Mucosa of rectum (tissue), 2 donors: ENCODE measurements around the gene SNX9.
A peak's percentile ranks its signal among the peaks of the same experiment; 100 is the strongest.
"Not testable (repeated sequence)": the region's sequence is repeated elsewhere in the genome, so short reads cannot be mapped to it uniquely, and the experiment has no call there.

Experiments
- H3K27ac ChIP-seq, 2 donors: one replicate each; pipeline ENCODE4 v1.7.0; 2013; ENCODE audit warnings: inconsistent platforms in 2 of 2, low read depth in 2 of 2, low read length in 2 of 2
- H3K27me3 ChIP-seq, 2 donors: one replicate each; pipeline ENCODE4 v1.7.0; 2013; ENCODE audit warnings: low read length in 2 of 2; ENCODE audit not compliant: control insufficient read depth in 2 of 2, insufficient read depth in 2 of 2
- H3K36me3 ChIP-seq, 2 donors: one replicate each; pipeline ENCODE4 v1.7.0; 2013; ENCODE audit warnings: low read length in 2 of 2; ENCODE audit not compliant: control insufficient read depth in 2 of 2, insufficient read depth in 2 of 2
- H3K4me1 ChIP-seq, 2 donors: one replicate each; pipeline ENCODE4 v1.7.0; 2013; ENCODE audit warnings: low read length in 2 of 2, mild to moderate bottlenecking in 1 of 2; ENCODE audit not compliant: control insufficient read depth in 2 of 2, insufficient read depth in 2 of 2
- H3K4me3 ChIP-seq, 2 donors: one replicate each; pipeline ENCODE4 v1.7.0; 2013; ENCODE audit warnings: low read length in 2 of 2
- H3K9ac ChIP-seq, 2 donors: one replicate each; pipeline ENCODE4 v1.7.0; 2013; ENCODE audit warnings: low read length in 2 of 2, low read depth in 1 of 2, mild to moderate bottlenecking in 1 of 2
- H3K9me3 ChIP-seq, 2 donors: one replicate each; pipeline ENCODE4 v1.7.0; 2013; ENCODE audit warnings: low read length in 2 of 2; ENCODE audit not compliant: control insufficient read depth in 2 of 2
- donor health status: healthy.
- donor health status: Normal muscosa, but diverticular disease.

The SNX9 gene

GRCh38 chr6:157946865-157947532 lies 124.0 kb downstream of the SNX9 start:
- Histone ChIP-seq H3K4me1 (peaks cover 3 to 5% of the 10 kb centered on the region in 2 donors), H3K9ac (no peak overlapping the region), H3K27ac (no peak overlapping the region), H3K36me3 (peaks cover 21 to 31% of the 10 kb centered on the region in 2 donors), H3K27me3 (no peaks in the 10 kb centered on the region), H3K9me3 (no peaks in the 10 kb centered on the region), H3K4me3 (no peak overlapping the region)

- H3K9ac ChIP-seq, H3K27ac ChIP-seq, H3K4me3 ChIP-seq, H3K27me3 ChIP-seq, H3K36me3 ChIP-seq, H3K9me3 ChIP-seq: not testable (repeated sequence)
- peaks cover 31 to 40% of the 10 kb centered on the region in 2 donors for H3K4me1 ChIP-seq
Measured at GRCh38 chr6:157950899-157951298, 127.9 kb downstream of the SNX9 start.

- Histone ChIP-seq H3K9me3 (no peaks in the 10 kb centered on the region), H3K27me3 (no peaks in the 10 kb centered on the region), H3K36me3 (no peaks in the 10 kb centered on the region), H3K4me3 (peak overlapping the region; percentile 23 to 44), H3K27ac (peak overlapping the region; percentile 96 to 97), H3K4me1 (peaks cover 34 to 49% of the 10 kb centered on the region in 2 donors), H3K9ac (peak overlapping the region in 1 of 2 donors; percentile 16)
Measured at GRCh38 chr6:157951828-157952227, 128.8 kb downstream of the SNX9 start.

- Histone ChIP-seq H3K4me3 (no peak overlapping the region), H3K4me1 (peaks cover 34 to 50% of the 10 kb centered on the region in 2 donors), H3K9ac (peak overlapping the region in 1 of 2 donors; percentile 71), H3K36me3 (no peaks in the 10 kb centered on the region), H3K27ac (peak overlapping the region; percentile 96 to 97), H3K27me3 (no peaks in the 10 kb centered on the region), H3K9me3 (no peaks in the 10 kb centered on the region)
Measured at GRCh38 chr6:157952861-157953351, 129.9 kb downstream of the SNX9 start.

GRCh38 chr6:157953580-157954091 lies 130.6 kb downstream of the SNX9 start:
- Histone ChIP-seq H3K27ac (peak overlapping the region; percentile 96 to 97), H3K4me3 (peak overlapping the region; percentile 28 to 71), H3K27me3 (no peaks in the 10 kb centered on the region), H3K4me1 (peaks cover 34 to 50% of the 10 kb centered on the region in 2 donors), H3K36me3 (no peaks in the 10 kb centered on the region), H3K9me3 (no peaks in the 10 kb centered on the region), H3K9ac (peak overlapping the region; percentile 57 to 71)

- Histone ChIP-seq H3K36me3 (no peaks in the 10 kb centered on the region), H3K4me3 (peak overlapping the region; percentile 48 to 71), H3K27me3 (no peaks in the 10 kb centered on the region), H3K27ac (peak overlapping the region; percentile 96 to 97), H3K9ac (peak overlapping the region; percentile 71 to 75), H3K4me1 (peaks cover 34 to 50% of the 10 kb centered on the region in 2 donors), H3K9me3 (no peaks in the 10 kb centered on the region)
Measured at GRCh38 chr6:157954150-157955117, 131.4 kb downstream of the SNX9 start.

- Histone ChIP-seq H3K9ac (peak overlapping the region in 1 of 2 donors; percentile 71), H3K4me1 (peaks cover 34 to 50% of the 10 kb centered on the region in 2 donors), H3K27ac (peak overlapping the region; percentile 96 to 97), H3K9me3 (peaks cover 1 to 3% of the 10 kb centered on the region in 2 donors), H3K27me3 (no peaks in the 10 kb centered on the region), H3K4me3 (no peak overlapping the region), H3K36me3 (no peaks in the 10 kb centered on the region)
Measured at GRCh38 chr6:157955675-157956074, 132.6 kb downstream of the SNX9 start.

GRCh38 chr6:157956171-157956730 lies 133.2 kb downstream of the SNX9 start:
- no peak overlapping the region for H3K4me3 ChIP-seq
- no peak overlapping the region for H3K9ac ChIP-seq
- H3K27ac ChIP-seq: peak overlapping the region; percentile 96 to 97
- peaks cover 34 to 50% of the 10 kb centered on the region in 2 donors for H3K4me1 ChIP-seq
- H3K9me3 ChIP-seq: peaks cover 1 to 3% of the 10 kb centered on the region in 2 donors
- no peaks in the 10 kb centered on the region for H3K27me3 ChIP-seq
- no peaks in the 10 kb centered on the region for H3K36me3 ChIP-seq

GRCh38 chr6:157959451-157960227 lies 136.6 kb downstream of the SNX9 start:
- H3K27ac ChIP-seq: no peak overlapping the region
- H3K9me3 ChIP-seq: peaks cover 1 to 3% of the 10 kb centered on the region in 2 donors
- H3K9ac ChIP-seq: no peak overlapping the region
- H3K27me3 ChIP-seq: no peaks in the 10 kb centered on the region
- no peaks in the 10 kb centered on the region for H3K36me3 ChIP-seq
- peaks cover 14 to 29% of the 10 kb centered on the region in 2 donors for H3K4me1 ChIP-seq
- H3K4me3 ChIP-seq: no peak overlapping the region
